H9 (cell line): ENCODE data around the gene RHBDD3. TPM values are rescaled to one million over a fixed set of nuclear protein-coding genes. Genes with fewer than 3 reads are reported as not detected.
A peak's percentile ranks its signal among the peaks of the same experiment; 100 is the strongest.

Experiments used
- DNase-seq: peaks from one replicate; pipeline ENCODE4 v3.0.0-alpha.2; 2017
- H2AFZ ChIP-seq: one replicate; pipeline ENCODE4 v1.6.1; 2013; ENCODE audit warnings: mild to moderate bottlenecking, low read length, control low read depth, moderate library complexity
- H2AK5ac ChIP-seq: 2 replicates; pipeline ENCODE4 v1.6.1; 2013; ENCODE audit warnings: low read length, control low read depth, mixed read lengths; ENCODE audit not compliant: insufficient read length
- H2BK120ac ChIP-seq: one replicate; pipeline ENCODE4 v1.6.1; 2013; ENCODE audit warnings: low read depth, mild to moderate bottlenecking, low read length, control low read depth, inconsistent platforms; ENCODE audit not compliant: poor library complexity, severe bottlenecking
- H2BK12ac ChIP-seq: 2 replicates; pipeline ENCODE4 v1.6.1; 2013; ENCODE audit warnings: low read length, control low read depth, mixed read lengths, low read depth; ENCODE audit not compliant: insufficient read length
- H2BK15ac ChIP-seq: 2 replicates; pipeline ENCODE4 v1.6.1; 2013; ENCODE audit warnings: low read depth, low read length, control low read depth
- H2BK20ac ChIP-seq: one replicate; pipeline ENCODE4 v1.6.1; 2013; ENCODE audit warnings: low read depth, mild to moderate bottlenecking, low read length, control low read depth, inconsistent platforms; ENCODE audit not compliant: poor library complexity, severe bottlenecking
- H2BK5ac ChIP-seq: 2 replicates; pipeline ENCODE4 v1.6.1; 2013; ENCODE audit warnings: low read length, control low read depth, mixed read lengths; ENCODE audit not compliant: insufficient read length
- H3K14ac ChIP-seq: 2 replicates; pipeline ENCODE4 v1.6.1; 2013; ENCODE audit warnings: low read length, control low read depth; ENCODE audit not compliant: insufficient read depth
- H3K18ac ChIP-seq: 2 replicates; pipeline ENCODE4 v1.6.1; 2013; ENCODE audit warnings: low read depth, mild to moderate bottlenecking, mixed read lengths, low read length, control low read depth; ENCODE audit not compliant: insufficient read length
- H3K23ac ChIP-seq: 2 replicates; pipeline ENCODE4 v1.6.1; 2013; ENCODE audit warnings: low read length, control low read depth, mixed read lengths, low read depth; ENCODE audit not compliant: insufficient read length
- H3K23me2 ChIP-seq: 2 replicates; pipeline ENCODE4 v1.6.1; 2013; ENCODE audit warnings: low read depth, mild to moderate bottlenecking, mixed read lengths, low read length, control low read depth; ENCODE audit not compliant: insufficient read length, poor library complexity, severe bottlenecking
- H3K27ac ChIP-seq: 2 replicates; pipeline ENCODE4 v1.5.1; 2013; ENCODE audit warnings: low read length, control low read depth, mixed read lengths, low read depth; ENCODE audit not compliant: insufficient read length
- H3K27me3 ChIP-seq: 2 replicates; pipeline ENCODE4 v1.6.1; 2013; ENCODE audit warnings: low read length, control low read depth, inconsistent platforms; ENCODE audit not compliant: insufficient read depth
- H3K4ac ChIP-seq: 2 replicates; pipeline ENCODE4 v1.6.1; 2013; ENCODE audit warnings: low read depth, mild to moderate bottlenecking, control low read depth, inconsistent platforms, low read length, moderate library complexity
- H3K4me1 ChIP-seq: 2 replicates; pipeline ENCODE4 v1.6.1; 2013; ENCODE audit warnings: low read length, control low read depth, inconsistent platforms; ENCODE audit not compliant: insufficient read depth
- H3K4me2 ChIP-seq: 2 replicates; pipeline ENCODE4 v1.6.1; 2013; ENCODE audit warnings: low read length, control low read depth, mixed read lengths; ENCODE audit not compliant: insufficient read length, insufficient read depth
- H3K56ac ChIP-seq: 2 replicates; pipeline ENCODE4 v1.6.1; 2013; ENCODE audit warnings: low read depth, mild to moderate bottlenecking, mixed read lengths, low read length, control low read depth; ENCODE audit not compliant: insufficient read length
- H3K79me1 ChIP-seq: 2 replicates; pipeline ENCODE4 v1.6.1; 2013; ENCODE audit warnings: low read depth, mild to moderate bottlenecking, moderate library complexity, low read length, control low read depth, inconsistent platforms; ENCODE audit not compliant: insufficient read depth, poor library complexity, severe bottlenecking
- H3K79me2 ChIP-seq: 2 replicates; pipeline ENCODE4 v1.6.1; 2013; ENCODE audit warnings: low read length, control low read depth, inconsistent platforms; ENCODE audit not compliant: insufficient read depth
- H3K9ac ChIP-seq: 2 replicates; pipeline ENCODE4 v1.6.1; 2013; ENCODE audit warnings: low read length, control low read depth, mixed read lengths; ENCODE audit not compliant: insufficient read length; ENCODE audit errors: extremely low read depth
- H3K9me3 ChIP-seq: one replicate; pipeline ENCODE4 v1.6.1; 2013; ENCODE audit warnings: low read depth, low read length, inconsistent platforms; ENCODE audit not compliant: control insufficient read depth
- H3T11ph ChIP-seq: one replicate; pipeline ENCODE4 v1.6.1; 2013; ENCODE audit warnings: mild to moderate bottlenecking, low read length, control low read depth, inconsistent platforms
- H4K20me1 ChIP-seq: one replicate; pipeline ENCODE4 v1.6.1; 2013; ENCODE audit not compliant: control insufficient read depth, insufficient read length, insufficient read depth
- H4K5ac ChIP-seq: 2 replicates; pipeline ENCODE4 v1.6.1; 2013; ENCODE audit warnings: low read depth, mild to moderate bottlenecking, mixed read lengths, low read length, control low read depth; ENCODE audit not compliant: insufficient read length
- H4K8ac ChIP-seq: replicated peaks from 2 replicates; pipeline ENCODE4 v1.6.1; 2013; ENCODE audit warnings: low read length, control low read depth, mixed read lengths, low read depth; ENCODE audit not compliant: insufficient read length
- H4K91ac ChIP-seq: 2 replicates; pipeline ENCODE4 v1.6.1; 2013; ENCODE audit warnings: low read depth, mild to moderate bottlenecking, moderate library complexity, mixed read lengths, low read length, control low read depth; ENCODE audit not compliant: insufficient read length
- H3K27ac Mint-ChIP-seq, 3 experiments: 2 replicates in 2 of 3; 3 replicates in 1 of 3; pipeline ENCODE4 v1.8.0; 2020 to 2021; ENCODE audit warnings: mixed read lengths in 3 of 3, mild to moderate bottlenecking in 1 of 3, moderate library complexity in 1 of 3
- H3K27me3 Mint-ChIP-seq: 2 replicates; pipeline ENCODE4 v1.8.0; 2021; ENCODE audit warnings: low read depth, mild to moderate bottlenecking, moderate library complexity, mixed read lengths
- H3K36me3 Mint-ChIP-seq, 3 experiments: 2 replicates in 2 of 3; 3 replicates in 1 of 3; pipeline ENCODE4 v1.8.0; 2020 to 2021; ENCODE audit warnings: low read depth in 3 of 3, mixed read lengths in 3 of 3; ENCODE audit not compliant: insufficient read depth in 1 of 3
- H3K4me1 Mint-ChIP-seq, 2 experiments: 2 replicates each; pipeline ENCODE4 v1.8.0; 2020; ENCODE audit warnings: mixed read lengths in 2 of 2
- H3K4me3 Mint-ChIP-seq, 2 experiments: 2 replicates in 1 of 2; 3 replicates in 1 of 2; pipeline ENCODE4 v1.8.0; 2020 to 2021; ENCODE audit warnings: mild to moderate bottlenecking in 2 of 2, mixed read lengths in 2 of 2, moderate library complexity in 1 of 2
- H3K9me3 Mint-ChIP-seq, 2 experiments: 2 replicates in 1 of 2; 3 replicates in 1 of 2; pipeline ENCODE4 v1.8.0; 2020; ENCODE audit warnings: mild to moderate bottlenecking in 2 of 2, mixed read lengths in 2 of 2, moderate library complexity in 1 of 2
- WGBS: extraction: QIAGEN DNeasy Blood & Tissue Kit; methylation state at CpG from one replicate; pipeline ENCODE4 v1.1.7; 2013; ENCODE audit warnings: missing lambda C conversion rate, low lambda C conversion rate, mixed read lengths; ENCODE audit not compliant: insufficient read length; ENCODE audit errors: extremely low coverage; 5-methylcytosine and 5-hydroxymethylcytosine counted together
- total RNA-seq: library from RNA; stranded (reverse); gene quantifications from 2 replicates; pipeline ENCODE4 v1.2.1, GENCODE V29; 2021
- TF ChIP-seq, protein P1 (sequence below): fragments of 200-600 bp; sonication (generic); conservative IDR thresholded peaks from 3 replicates; pipeline ENCODE4 v1.8.0; 2021; ENCODE audit warnings: antibody characterized with exemption, mild to moderate bottlenecking

The RHBDD3 gene
- total RNA-seq, 1 experiment from 2014 or later = 99.7 TPM

DNA sequence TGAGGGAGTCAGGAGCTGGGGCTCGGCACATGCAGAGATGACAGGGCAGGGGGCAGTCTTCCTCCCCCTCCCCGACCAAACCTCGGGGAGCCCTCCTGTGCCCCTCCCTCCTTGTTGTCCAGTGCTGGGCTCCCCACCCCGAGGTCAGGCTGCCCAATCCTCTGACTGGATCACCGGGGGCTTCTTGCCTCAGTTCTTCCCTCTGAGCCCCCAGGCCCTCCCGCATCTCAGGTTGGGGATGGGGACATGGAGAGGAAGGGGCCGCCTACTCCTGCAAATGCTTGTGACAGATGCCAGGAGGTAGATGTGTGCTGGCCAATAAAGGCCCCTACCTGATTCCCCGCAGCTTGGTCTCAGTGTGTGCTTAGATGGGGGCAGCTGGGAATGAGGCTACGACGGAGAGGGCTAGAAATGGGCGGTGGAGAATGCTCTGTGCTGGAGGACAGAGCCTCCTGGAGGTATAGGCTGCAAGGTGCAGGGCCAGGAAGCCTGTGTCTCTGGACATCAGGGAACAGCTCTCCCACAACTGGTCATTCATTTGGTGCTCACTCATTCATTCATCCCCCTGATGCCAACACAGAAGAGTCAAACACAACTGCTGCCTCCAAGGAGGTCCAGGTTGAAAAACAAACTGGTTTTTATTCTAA lies 8.4 kb downstream of the RHBDD3 start:
- Histone ChIP-seq H3K4me1 (no peaks in the 10 kb centered on the region), H3K56ac (no peak overlapping the region), H2AK5ac (no peak overlapping the region), H3T11ph (no peak overlapping the region), H3K27me3 (no peaks in the 10 kb centered on the region), H3K23ac (no peak overlapping the region), H2BK15ac (no peak overlapping the region), H2BK120ac (no peak overlapping the region), H3K27ac (no peak overlapping the region), H3K79me2 (no peaks in the 10 kb centered on the region), H3K14ac (no peak overlapping the region), H2BK12ac (no peak overlapping the region), H2AFZ (no peak overlapping the region), H3K79me1 (no peaks in the 10 kb centered on the region), H2BK20ac (no peak overlapping the region), H3K4ac (no peak overlapping the region), H4K8ac (no peak overlapping the region), H3K18ac (no peak overlapping the region), H3K9ac (no peak overlapping the region), H3K4me2 (no peak overlapping the region), H4K91ac (no peak overlapping the region), H2BK5ac (no peak overlapping the region), H3K9me3 (no peaks in the 10 kb centered on the region), H4K20me1 (no peaks in the 10 kb centered on the region), H3K23me2 (no peaks in the 10 kb centered on the region), H4K5ac (no peak overlapping the region)
- Mint-ChIP-seq H3K36me3 (peaks cover 3 to 15% (median 6%) of the 10 kb centered on the region in 3 experiments), H3K27ac (peak overlapping the region in 2 of 3 experiments; percentile 14 to 44; a peak in 1 of 7 replicates), H3K27me3 (0 out of 2 replicates have a peak, but pooled peaks cover 1% of the 10 kb centered on the region), H3K9me3 (no peaks in the 10 kb centered on the region), H3K4me1 (no peaks in the 10 kb centered on the region), H3K4me3 (no peak overlapping the region)
- peak; percentile 59 for DNase-seq
- TF ChIP-seq, protein P1, sequence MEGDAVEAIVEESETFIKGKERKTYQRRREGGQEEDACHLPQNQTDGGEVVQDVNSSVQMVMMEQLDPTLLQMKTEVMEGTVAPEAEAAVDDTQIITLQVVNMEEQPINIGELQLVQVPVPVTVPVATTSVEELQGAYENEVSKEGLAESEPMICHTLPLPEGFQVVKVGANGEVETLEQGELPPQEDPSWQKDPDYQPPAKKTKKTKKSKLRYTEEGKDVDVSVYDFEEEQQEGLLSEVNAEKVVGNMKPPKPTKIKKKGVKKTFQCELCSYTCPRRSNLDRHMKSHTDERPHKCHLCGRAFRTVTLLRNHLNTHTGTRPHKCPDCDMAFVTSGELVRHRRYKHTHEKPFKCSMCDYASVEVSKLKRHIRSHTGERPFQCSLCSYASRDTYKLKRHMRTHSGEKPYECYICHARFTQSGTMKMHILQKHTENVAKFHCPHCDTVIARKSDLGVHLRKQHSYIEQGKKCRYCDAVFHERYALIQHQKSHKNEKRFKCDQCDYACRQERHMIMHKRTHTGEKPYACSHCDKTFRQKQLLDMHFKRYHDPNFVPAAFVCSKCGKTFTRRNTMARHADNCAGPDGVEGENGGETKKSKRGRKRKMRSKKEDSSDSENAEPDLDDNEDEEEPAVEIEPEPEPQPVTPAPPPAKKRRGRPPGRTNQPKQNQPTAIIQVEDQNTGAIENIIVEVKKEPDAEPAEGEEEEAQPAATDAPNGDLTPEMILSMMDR = peak; percentile 41; the same call in 1 of the 3 replicates
- no CpG with 5 or more reads among the region's 11 CpGs for WGBS
